Tibial nerve (tissue), 3 donors: Measurements from ENCODE around the gene TDRD9.

Experiments used
- POLR2A ChIP-seq, 2 donors: fragments of 450-650 bp; IDR thresholded peaks; one replicate each; pipeline ENCODE4 v1.6.1; 2017; ENCODE audit warnings: antibody characterized with exemption in 2 of 2, mild to moderate bottlenecking in 2 of 2, moderate library complexity in 2 of 2
- TF ChIP-seq, protein P1 (sequence below), 5 experiments: fragments of 200-600 bp in 3 of 5; fragments of 450-650 bp in 2 of 5; sonication (generic) in 3 of 5; IDR thresholded peaks; one replicate each; pipeline ENCODE4 v1.5.1; 2016 to 2019; ENCODE audit warnings: antibody characterized with exemption in 5 of 5, mild to moderate bottlenecking in 3 of 5, moderate library complexity in 2 of 5

- no peak for TF ChIP-seq POLR2A (IDR thresholded peaks at IDR 0.05)
- TF ChIP-seq, protein P1, sequence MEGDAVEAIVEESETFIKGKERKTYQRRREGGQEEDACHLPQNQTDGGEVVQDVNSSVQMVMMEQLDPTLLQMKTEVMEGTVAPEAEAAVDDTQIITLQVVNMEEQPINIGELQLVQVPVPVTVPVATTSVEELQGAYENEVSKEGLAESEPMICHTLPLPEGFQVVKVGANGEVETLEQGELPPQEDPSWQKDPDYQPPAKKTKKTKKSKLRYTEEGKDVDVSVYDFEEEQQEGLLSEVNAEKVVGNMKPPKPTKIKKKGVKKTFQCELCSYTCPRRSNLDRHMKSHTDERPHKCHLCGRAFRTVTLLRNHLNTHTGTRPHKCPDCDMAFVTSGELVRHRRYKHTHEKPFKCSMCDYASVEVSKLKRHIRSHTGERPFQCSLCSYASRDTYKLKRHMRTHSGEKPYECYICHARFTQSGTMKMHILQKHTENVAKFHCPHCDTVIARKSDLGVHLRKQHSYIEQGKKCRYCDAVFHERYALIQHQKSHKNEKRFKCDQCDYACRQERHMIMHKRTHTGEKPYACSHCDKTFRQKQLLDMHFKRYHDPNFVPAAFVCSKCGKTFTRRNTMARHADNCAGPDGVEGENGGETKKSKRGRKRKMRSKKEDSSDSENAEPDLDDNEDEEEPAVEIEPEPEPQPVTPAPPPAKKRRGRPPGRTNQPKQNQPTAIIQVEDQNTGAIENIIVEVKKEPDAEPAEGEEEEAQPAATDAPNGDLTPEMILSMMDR (IDR thresholded peaks at IDR 0.05): no peak
Observed at GRCh38 chr14:103941462-103941861, 13.2 kb downstream of the TDRD9 start.
